SKM-1 (cell line): ENCODE data around the gene GRK5.

Source experiments
- DNase-seq: peaks from one replicate; lab custom pipeline; 2025; ENCODE audit not compliant: unreplicated experiment; lab: John Stamatoyannopoulos, UW

GRK5 gene

GRCh38 chr10:119337796-119338432 lies 130.5 kb downstream of the GRK5 start:
- no peak for DNase-seq

GRCh38 chr10:119339109-119339508 lies 131.7 kb downstream of the GRK5 start:
- no peak for DNase-seq

- no peak for DNase-seq
Measured at GRCh38 chr10:119340893-119341458, 133.6 kb downstream of the GRK5 start.

GRCh38 chr10:119341459-119342301 lies 134.3 kb downstream of the GRK5 start:
- DNase-seq, result no peak

GRCh38 chr10:119342335-119342734 lies 135.0 kb downstream of the GRK5 start:
- DNase-seq, result no peak

GRCh38 chr10:119343011-119343601 lies 135.7 kb downstream of the GRK5 start:
- DNase-seq, result no peak

GRCh38 chr10:119344381-119344780 lies 137.0 kb downstream of the GRK5 start:
- DNase-seq, result no peak

GRCh38 chr10:119346095-119346832 lies 138.9 kb downstream of the GRK5 start:
- no peak for DNase-seq

GRCh38 chr10:119347181-119347974 lies 140.0 kb downstream of the GRK5 start:
- DNase-seq, result no peak

- DNase-seq, result no peak
Measured at GRCh38 chr10:119348106-119348505, 140.7 kb downstream of the GRK5 start.

GRCh38 chr10:119348516-119349240 lies 141.3 kb downstream of the GRK5 start:
- DNase-seq, result no peak

GRCh38 chr10:119349341-119349740 lies 142.0 kb downstream of the GRK5 start:
- DNase-seq, result no peak

- DNase-seq, result no peak
Measured at GRCh38 chr10:119349937-119350501, 142.6 kb downstream of the GRK5 start.

- no peak for DNase-seq
Measured at GRCh38 chr10:119350502-119351097, 143.2 kb downstream of the GRK5 start.

- DNase-seq, result no peak
Measured at GRCh38 chr10:119351189-119351588, 143.8 kb downstream of the GRK5 start.

GRCh38 chr10:119352042-119352441 lies 144.7 kb downstream of the GRK5 start:
- DNase-seq, result no peak

GRCh38 chr10:119352807-119353206 lies 145.4 kb downstream of the GRK5 start:
- DNase-seq, result no peak

- DNase-seq, result no peak
Measured at GRCh38 chr10:119353421-119353820, 146.1 kb downstream of the GRK5 start.

- DNase-seq, result no peak
Measured at GRCh38 chr10:119355930-119356329, 148.6 kb downstream of the GRK5 start.
